Measurements from ENCODE around the gene CPEB4.

Gene CPEB4

DNA sequence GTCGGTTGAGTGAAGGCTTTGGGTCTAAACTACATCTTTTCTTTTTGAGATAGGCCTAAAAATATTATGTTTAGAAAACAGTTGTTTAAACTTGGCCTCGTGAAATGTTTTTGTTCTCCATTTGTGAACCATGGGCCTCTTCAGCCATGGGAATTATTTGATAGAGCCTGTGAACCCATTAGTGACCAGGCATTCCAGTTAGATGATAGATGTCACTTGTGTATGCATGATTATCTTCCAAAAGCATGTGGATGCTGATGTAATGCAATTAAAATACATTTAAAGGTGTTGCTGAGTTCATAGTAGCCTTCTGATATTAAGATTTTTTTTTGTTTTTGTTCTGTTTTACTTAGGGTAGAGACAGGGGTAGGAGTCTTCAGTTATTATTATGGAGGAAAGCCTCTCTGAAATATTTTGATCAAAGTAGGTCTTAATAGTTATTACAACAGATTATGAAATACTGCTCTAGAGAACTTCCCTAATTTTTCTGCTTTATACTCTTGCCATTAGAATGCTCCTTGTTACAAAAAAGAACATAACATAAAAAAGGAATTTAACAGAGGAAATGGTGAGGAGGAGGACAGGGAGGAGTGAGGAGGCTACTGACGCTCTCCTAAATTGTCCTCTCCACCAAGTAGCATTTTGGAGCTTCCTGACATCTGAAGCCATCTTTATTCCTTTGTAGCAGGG, 32.9 kb downstream of the CPEB4 start:
- TF ChIP-seq GATA3 (IDR thresholded peaks at IDR 0.05; ENCODE audit: low read depth, low read length) (no peak), GATA2 (IDR thresholded peaks at IDR 0.05; ENCODE audit: low read depth, low read length) (no peak)

DNA sequence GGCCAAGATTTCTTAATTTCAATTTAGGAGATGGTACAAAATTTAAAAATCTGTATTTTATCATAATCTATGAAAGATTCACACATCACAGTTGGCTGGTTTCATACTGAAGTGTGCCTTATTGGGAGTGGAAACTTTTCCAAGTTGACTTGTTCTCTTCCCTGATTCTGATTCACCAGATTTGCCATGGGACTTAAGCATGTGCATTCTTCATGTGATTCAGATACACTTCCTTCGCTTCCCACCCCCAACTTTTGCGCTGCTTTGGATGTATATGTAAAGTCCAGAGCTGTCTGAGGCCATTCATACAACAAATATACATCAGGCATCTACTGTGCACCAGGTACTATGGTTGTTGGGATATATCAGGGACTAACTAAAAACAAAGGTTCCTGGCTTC, 34.4 kb downstream of the CPEB4 start:
- TF ChIP-seq GATA2 (IDR thresholded peaks at IDR 0.05; ENCODE audit: low read depth, low read length): no peak
- no peak for TF ChIP-seq GATA3 (IDR thresholded peaks at IDR 0.05; ENCODE audit: low read depth, low read length)

DNA sequence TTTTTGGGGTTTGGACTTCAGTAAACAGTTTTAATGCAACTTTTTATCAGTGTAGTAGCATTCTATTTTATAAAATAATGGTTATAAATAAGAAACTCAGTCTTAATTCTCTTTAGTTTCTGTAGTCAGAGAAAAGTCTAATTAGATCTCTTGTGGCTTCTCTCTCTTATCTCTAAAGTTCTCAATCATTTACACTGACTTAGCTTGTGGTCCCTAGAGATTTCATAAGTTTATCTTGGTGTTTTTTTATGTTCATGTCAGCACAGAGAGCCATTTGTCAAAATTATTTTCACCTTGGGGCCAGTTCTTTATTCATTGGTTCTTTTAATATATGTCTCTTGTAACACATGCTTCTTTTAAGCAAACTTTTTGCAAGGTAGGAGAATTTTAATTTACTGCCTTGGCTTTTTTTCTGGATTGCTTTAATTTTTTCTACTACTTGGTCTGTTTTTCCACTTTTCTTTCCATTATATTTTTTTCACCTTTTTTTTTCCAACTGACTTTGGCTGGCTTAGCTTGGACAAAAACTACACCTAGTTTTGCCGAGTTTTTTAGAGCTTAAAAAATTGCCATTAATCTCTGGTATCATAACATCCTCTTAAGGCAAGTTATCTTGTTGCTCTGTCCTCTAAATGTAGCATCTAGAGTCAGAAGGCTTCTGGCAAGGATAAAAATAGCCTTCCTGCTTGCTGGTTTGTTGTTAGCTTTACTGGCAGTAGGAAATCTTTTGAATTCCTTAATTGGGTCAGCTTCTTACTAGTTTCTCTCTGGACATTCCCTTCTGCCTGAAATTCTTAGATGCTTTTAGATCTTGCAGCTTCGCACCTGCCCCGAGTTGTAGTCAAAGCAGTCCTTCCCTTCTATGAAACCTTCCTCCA, 35.3 kb downstream of the CPEB4 start:
- TF ChIP-seq GATA3 (IDR thresholded peaks at IDR 0.05; ENCODE audit: low read depth, low read length) (no peak), GATA2 (IDR thresholded peaks at IDR 0.05; ENCODE audit: low read depth, low read length) (no peak)

DNA sequence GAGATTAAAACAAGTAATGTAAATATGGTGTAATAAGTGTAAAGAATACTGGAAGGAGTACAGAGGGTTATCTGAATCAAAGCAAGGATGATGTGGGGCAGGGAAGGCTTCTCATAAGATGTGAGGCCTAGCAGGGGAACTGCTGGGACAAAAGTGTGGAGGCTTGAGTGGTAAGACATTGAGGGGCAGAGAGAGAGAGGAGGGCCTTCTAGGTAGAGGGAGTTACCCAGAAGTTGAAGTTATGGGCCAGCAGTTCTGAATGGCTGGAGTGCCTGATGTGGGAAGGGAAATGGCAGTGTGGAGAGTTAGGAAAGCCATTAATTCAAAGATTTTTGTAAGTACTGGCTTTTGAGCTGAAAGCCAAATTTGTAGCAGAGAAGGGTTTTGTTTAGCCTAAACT, 36.8 kb downstream of the CPEB4 start:
- TF ChIP-seq GATA2 (IDR thresholded peaks at IDR 0.05; ENCODE audit: low read depth, low read length) (no peak), GATA3 (IDR thresholded peaks at IDR 0.05; ENCODE audit: low read depth, low read length) (no peak)

DNA sequence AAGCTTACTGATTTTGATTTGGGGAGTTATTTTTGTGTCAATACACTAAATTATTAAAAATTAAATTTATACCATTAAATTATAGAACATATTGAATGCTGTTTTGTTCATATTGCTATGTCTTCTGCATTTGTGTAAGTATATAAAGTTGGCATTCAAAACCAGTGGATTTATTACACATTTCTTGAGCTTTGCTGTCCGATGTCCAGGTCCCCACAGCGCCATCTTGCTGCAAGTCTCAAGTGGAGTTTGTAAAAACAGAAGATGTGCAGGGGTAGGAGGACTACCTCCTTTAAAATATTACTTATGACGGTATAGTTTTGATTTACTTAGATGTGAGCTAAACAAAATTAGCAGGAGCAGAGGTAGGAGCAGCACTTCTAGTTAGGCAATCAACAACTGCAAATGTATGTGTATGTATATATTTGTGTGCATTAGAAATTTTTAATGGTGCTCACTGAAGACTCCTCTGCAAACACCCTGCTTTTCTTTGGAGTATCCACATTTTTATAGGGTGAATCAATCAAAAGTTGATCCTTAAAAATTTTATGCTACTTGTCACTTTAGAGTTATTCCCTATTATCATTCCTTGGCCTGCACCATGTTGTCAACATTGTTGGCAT, 37.4 kb downstream of the CPEB4 start:
- TF ChIP-seq GATA3 (IDR thresholded peaks at IDR 0.05; ENCODE audit: low read depth, low read length): no peak
- TF ChIP-seq GATA2 (IDR thresholded peaks at IDR 0.05; ENCODE audit: low read depth, low read length): no peak

DNA sequence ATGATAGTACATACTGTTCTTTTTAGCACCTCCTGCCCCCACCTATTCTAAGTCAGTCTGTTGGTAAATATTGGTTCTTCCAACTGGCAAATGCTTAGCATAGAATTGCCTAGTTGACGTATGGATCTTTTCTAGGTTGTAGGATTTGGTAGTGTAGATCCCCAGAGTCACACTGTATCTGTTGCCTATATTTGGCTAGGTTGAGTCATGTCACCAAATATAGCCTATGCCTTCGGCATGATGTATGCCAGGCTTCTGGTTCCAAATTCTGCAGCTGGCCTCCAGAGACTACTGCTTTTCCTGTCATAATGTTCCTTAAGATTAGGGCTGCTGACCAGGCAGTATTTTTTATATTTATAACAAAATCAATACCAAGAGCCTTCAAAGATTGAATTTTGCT, 38.2 kb downstream of the CPEB4 start:
- TF ChIP-seq GATA2 (IDR thresholded peaks at IDR 0.05; ENCODE audit: low read depth, low read length) (no peak), GATA3 (IDR thresholded peaks at IDR 0.05; ENCODE audit: low read depth, low read length) (no peak)

DNA sequence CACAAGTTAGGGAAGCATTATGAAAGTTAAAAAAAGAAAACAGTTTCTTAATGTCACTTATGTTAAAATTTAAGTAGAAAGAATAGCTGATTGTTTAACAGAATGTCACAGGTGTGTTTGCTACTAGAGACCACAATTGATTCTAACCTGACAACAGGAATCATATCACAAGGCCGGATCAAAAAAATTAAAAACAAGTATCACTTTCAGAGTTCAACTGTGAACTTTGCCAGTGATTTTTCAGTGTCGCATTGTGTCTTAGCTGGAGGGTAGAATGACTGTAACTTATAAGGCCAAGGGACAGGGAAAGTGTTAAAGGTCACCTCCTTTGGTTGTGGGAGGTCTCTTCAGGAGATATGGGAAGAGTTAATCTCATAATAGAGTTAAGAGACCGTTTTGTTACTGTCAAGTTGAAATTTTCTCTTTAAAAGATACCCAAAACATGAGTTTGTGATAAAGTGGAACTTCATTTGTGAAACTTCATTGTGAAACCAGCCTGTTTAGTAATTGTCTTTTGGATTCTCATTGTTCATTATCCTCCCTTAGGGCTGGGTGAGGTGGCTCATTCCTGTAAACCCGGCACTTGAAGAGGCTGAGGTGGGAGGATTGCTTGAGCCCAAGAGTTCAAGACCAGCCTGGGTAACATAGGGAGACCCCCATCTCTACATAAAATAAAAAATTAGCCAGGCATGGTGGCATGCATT, 40.9 kb downstream of the CPEB4 start:
- TF ChIP-seq GATA2 (IDR thresholded peaks at IDR 0.05; ENCODE audit: low read depth, low read length) (no peak), GATA3 (IDR thresholded peaks at IDR 0.05; ENCODE audit: low read depth, low read length) (no peak)

DNA sequence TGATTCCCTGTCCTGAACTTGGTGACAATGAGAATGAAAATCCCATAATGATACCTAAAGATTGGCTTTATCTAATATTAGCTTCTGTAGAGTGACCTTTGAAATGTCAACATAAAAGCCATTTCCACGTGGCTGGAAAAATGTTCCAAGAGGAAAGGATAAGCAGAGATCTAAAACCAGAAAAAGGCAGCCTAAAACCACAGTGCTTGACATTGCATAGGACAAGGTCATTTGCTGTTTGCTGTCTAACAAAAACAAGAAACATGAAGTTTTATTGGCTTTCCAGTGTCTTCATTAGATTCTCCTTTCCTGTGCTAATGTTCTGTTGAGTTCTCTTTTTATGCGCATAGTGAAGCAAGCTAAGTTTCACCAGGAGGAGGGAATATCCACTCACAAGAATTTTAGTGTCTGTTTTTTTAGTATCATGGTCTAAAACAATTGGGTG, 44.6 kb downstream of the CPEB4 start:
- TF ChIP-seq GATA2 (IDR thresholded peaks at IDR 0.05; ENCODE audit: low read depth, low read length) (no peak), GATA3 (IDR thresholded peaks at IDR 0.05; ENCODE audit: low read depth, low read length) (no peak)

DNA sequence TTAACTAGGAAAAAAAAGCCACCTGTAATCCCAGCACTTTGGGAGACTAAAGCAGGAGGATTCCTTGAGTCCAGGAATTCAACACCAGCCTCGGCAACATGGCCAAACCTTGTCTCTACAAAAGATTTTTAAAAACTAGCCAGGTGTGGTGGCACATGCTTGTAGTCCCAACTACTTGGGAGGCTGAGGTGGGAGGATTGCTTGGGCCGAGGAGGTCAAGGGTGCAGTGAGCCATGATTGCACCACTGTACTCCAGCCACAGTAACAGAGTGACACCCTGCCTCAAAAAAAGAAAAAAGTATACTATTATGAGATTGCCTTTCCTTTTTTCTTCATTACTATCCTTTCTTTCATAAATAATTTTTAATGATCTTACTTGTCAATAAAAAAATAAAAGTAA, 45.8 kb downstream of the CPEB4 start:
- TF ChIP-seq GATA3 (IDR thresholded peaks at IDR 0.05; ENCODE audit: low read depth, low read length) (no peak), GATA2 (IDR thresholded peaks at IDR 0.05; ENCODE audit: low read depth, low read length) (no peak)

DNA sequence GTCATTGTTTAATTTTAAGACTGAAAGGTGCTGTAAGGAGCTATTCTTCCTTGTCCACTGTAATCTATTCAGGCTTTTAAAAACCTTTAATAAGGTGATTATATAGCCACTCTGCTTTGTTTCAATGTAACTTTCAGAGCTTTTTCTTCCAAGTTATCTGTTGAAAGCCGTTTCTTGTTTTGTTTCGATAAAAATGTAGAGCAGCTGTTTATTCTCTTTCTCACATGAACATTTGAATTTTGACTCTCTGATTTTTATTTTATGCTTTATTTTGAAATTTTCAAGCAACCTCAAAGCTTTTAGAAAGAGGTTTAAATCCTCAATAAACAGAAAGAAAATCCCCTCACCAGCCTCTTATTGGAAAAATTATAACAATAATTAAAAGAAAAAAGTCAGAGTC, 47.2 kb downstream of the CPEB4 start:
- no peak for TF ChIP-seq GATA2 (IDR thresholded peaks at IDR 0.05; ENCODE audit: low read depth, low read length)
- no peak for TF ChIP-seq GATA3 (IDR thresholded peaks at IDR 0.05; ENCODE audit: low read depth, low read length)

DNA sequence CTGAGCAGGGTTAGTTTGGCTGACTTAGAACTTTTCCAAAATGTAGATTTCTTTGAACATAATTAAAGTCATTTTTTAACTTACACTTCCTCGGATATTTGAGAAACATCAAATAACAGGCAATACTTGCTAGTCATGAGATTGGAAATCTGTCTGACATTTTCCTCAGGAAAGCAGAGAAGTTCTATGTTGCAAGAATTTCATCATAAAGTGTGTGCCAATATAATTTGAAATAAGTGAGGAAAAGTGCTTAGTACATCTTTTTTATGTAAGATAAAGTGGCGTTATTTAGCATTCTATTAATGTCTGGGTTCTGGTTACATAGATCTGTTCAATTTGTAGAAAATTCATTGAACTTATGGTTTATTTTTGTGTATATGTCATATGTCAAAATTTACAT, 52.1 kb downstream of the CPEB4 start:
- no peak for TF ChIP-seq GATA2 (IDR thresholded peaks at IDR 0.05; ENCODE audit: low read depth, low read length)
- TF ChIP-seq GATA3 (IDR thresholded peaks at IDR 0.05; ENCODE audit: low read depth, low read length): no peak

DNA sequence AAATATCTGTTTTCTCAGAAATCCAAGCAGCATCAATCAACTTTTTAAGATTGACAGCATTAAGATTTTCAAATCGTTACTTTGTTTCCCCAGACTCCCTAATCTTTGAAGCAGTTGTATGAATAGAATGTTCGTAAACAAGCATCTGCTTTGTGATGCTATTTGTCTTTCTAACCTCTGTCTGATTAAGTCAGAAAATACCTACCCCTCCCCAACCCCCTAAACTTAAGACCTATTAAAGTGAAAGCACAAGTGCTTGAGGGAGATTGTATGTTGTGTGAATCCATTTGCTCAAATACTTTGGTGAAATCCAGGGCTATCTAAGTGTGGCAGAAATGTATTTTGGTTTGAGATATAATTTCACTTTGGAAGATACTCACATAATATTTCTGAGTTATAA, 53.0 kb downstream of the CPEB4 start:
- no peak for TF ChIP-seq GATA3 (IDR thresholded peaks at IDR 0.05; ENCODE audit: low read depth, low read length)
- no peak for TF ChIP-seq GATA2 (IDR thresholded peaks at IDR 0.05; ENCODE audit: low read depth, low read length)

DNA sequence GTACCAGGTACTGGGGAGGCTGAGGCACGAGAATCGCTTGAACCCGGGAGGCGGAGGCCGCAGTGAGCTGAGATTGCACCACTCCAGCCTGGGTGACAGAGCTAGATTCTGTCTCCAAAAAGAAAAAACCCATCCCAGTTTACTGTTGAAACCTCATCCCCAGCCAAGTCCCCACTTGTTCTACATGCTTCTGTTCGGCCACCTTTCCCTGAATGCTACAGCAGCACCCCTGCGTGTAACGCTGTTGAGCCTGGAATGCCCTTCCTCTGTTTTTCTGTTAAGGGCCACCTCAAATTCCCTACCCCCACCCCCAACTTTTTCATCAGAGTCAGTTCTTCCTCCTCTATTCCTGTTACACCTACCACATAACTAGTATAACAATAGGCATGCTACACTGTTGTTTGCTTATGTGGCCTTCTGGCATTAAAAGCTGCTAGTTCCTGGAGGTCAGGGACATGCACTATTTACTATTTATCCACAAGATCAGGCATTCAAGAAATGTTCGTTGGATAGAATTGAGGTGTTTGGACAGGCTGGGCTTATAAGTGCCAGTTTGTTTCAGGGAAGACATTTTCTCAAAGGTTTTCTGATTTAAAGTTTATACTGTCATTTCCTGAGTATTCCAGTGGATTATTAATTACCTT, 53.7 kb downstream of the CPEB4 start:
- no peak for TF ChIP-seq GATA2 (IDR thresholded peaks at IDR 0.05; ENCODE audit: low read depth, low read length)
- TF ChIP-seq GATA3 (IDR thresholded peaks at IDR 0.05; ENCODE audit: low read depth, low read length): no peak

All from SH-SY5Y (cell line).